Femur (tissue), 1 donor: ENCODE data around the gene CLCN7.

Experiments used
- DNase-seq: peaks from one replicate; pipeline ENCODE4 v3.0.0-alpha.2; 2017

Gene CLCN7

GRCh38 chr16:1502092-1503004, 27.5 kb upstream of the CLCN7 start:
- DNase-seq: no peak

DNA sequence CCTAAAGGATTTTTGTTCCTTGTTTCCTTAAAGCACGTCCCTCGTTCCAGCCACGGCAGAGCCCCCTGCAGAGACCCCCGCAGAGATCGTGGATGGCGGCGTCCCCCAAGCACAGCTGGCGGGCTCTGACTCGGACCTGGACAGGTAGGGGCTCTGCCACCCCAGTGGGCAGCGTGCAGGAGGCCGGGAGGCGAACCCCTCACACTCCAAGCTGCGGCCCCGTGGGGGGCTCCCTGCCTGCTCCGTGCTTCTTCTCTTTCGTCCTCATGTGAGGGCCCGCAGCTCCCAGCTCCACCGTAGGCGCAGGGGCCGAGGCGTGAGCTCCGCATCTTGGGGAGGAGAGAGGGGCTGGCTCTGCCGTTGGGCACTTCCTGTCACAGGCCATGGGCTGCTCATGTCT, 26.8 kb upstream of the CLCN7 start:
- DNase-seq: peak; percentile 10

DNA sequence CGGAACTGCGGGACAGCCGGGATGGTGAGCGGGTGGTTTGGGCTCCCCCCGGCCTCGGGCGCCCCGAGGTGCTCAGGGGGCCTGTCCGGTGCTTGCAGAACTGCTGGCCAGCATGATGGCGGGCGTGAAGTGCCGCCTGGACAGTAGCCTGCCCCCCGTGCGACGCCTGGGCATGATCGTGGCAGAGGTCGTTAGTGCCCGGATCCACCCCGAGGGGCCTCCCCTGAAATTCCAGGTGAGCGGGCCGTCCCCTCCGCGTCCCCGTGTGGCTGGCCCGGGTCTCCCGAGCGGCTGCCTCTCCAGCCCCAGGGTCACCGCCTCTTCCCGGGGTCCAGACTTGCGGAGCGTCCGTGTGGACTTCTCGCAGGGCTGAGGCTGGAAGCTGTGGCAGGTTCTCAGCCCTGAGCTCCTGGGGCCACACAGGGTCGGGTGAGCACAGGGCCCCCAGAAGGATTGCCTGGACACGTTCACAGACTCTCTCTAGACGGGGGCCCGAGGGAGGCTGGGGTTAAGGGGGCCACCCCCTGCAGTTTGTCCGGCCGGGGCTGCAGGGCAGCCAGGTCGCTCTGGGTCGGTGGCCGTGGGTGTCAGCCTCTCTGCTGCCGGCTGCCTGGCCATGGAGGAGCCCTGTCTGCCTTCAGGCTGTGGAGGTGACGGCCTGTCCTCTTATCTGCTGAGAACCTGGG, 25.8 kb upstream of the CLCN7 start:
- no peak for DNase-seq

- DNase-seq: no peak
These were observed 25.1 kb upstream of the CLCN7 start for GRCh38 chr16:1499756-1500464.

DNA sequence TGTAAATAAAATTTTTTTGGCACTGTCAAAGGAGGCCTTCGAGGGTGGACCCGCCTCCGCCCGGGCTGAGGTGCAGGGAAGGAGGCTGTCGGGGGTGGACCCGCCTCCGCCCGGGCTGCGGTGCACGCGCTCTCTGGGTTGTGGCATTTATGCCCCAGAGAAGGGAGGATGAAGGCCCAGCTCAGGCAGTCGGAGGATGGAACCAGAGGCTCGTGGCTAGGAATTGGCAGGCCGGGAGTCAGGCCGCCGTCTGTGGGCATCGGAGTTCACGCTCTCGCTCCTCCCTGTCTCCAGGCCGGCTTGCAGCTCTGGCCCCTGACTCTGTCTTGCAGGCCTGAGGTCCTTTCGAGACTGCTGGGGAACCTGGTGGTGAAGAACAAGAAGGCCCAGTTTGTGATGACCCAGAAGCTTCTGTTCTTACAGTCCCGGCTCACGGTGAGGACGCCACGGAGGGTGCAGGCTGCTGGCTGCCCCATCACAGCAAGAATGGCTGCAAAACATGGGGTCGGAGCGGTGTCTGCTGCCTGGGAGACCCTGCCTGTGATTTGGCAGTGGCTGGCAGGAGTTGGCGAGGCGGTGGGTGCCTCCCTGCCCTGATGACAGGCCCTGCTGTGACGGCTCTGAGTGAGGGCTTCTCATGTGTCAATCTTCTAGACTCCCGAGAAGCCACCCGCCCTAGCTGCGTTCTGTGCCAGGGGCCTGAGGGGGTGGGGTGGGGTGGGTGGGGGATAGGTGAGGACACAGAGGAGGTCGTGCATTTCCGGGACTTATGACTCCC, 24.3 kb upstream of the CLCN7 start:
- DNase-seq: no peak

DNA sequence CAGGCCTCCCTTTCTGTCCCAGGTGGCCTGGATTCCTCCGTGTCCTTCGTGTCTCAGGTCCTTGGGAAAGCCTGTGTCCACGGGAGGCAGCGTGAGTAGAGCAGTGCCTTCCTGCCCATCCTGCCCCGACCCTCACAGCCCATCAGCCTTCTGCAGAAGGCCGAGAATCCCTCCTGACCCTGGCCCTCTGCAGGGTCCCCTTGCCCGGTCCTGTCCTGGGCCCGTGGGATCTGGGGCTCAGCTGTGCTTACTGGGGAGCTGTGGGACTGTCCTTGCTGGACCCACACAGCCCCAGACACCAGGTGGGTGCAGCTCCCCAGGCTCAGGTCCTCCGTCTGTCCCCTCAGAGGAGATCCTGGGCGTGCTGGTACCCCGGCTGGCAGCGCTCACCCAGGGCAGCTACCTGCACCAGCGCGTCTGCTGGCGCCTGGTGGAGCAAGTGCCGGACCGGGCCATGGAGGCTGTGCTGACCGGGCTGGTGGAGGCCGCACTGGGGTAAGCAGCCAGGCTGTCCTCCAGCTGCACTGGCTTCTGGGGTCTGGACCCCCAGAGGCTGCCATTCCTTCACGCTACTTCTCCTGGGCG, 22.3 kb upstream of the CLCN7 start:
- peak; percentile 11 for DNase-seq

- no peak for DNase-seq
These were observed 21.6 kb upstream of the CLCN7 start for GRCh38 chr16:1496464-1496863.

GRCh38 chr16:1495889-1496262, 21.0 kb upstream of the CLCN7 start:
- no peak for DNase-seq

DNA sequence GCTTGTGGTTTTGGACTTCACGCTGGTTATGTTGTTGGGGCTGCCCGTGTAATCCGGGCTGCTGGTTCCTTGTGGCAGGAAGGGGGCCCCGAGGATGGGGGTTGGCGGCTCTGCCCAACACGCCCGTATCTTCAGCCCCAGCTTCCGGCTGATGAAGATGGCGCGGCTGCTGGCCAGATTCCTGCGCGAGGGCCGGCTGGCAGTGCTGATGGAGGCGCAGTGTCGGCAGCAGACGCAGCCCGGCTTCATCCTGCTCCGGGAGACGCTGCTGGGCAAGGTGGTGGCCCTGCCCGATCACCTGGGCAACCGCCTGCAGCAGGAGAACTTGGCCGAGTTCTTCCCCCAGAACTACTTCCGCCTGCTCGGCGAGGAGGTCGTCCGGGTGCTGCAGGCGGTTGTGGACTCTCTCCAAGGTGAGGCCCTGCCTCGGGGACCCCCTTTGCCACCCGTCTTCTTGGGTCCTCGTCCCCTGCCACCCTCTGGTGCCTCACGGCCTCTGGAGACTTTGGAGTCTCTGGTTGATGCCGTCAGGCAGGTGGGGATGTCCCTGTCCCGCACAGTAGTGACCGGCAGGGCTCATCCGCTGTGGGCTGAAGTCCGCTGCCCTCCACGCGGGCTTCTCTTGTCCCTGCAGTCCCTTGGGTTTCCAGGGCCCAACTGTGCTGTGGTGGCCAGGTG, 20.5 kb upstream of the CLCN7 start:
- no peak for DNase-seq

- DNase-seq: peak; percentile 74
These were observed 19.9 kb upstream of the CLCN7 start for GRCh38 chr16:1494711-1495110.

DNA sequence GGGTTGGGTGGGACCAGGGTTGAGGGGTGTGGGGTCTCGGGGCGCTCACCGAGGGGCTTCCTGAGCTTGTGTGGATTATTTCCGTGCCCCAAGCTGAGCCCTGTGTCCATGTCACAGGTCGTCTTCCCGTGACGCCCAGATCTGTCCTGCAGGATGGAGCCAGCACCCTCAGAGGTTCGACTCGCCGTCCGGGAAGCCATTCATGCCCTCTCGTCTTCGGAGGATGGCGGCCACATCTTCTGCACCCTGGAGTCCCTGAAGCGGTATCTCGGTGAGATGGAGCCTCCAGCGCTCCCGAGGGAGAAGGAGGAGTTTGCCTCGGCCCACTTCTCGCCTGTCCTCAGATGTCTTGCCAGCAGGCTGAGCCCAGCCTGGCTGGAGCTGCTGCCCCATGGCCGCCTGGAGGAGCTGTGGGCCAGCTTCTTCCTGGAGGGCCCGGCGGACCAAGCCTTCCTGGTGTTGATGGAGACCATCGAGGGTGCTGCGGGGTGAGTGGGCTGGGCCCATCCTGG, 19.4 kb upstream of the CLCN7 start:
- peak; percentile 54 for DNase-seq

DNA sequence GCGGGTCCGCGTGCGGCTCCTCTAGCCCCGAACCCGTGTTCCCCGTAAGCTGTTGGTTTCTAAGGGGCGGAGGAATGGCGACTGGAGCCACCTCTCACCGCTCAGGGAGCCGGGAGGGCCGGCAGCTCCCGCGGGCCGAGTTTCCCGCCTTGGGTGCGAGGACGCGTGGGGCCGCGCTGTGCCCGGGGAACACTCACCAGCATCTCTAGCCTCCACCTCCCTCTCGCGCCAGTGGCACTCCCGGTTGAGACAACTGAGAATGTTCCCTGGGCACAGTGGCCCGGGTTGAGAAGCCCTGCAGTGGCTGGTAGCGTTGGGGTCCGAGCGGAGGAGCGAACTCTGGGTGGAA, 18.9 kb upstream of the CLCN7 start:
- DNase-seq: no peak

- peak; percentile 91 for DNase-seq
These were observed 18.3 kb upstream of the CLCN7 start, which contains the start of gene TELO2 for GRCh38 chr16:1492923-1493745. Gene TELO2, plus strand, starts transcription at chr16:1493360. Its CDS starts 922 bp downstream, at chr16:1494282.

GRCh38 chr16:1492082-1492922, 17.5 kb upstream of the CLCN7 start:
- DNase-seq: no peak

- no peak for DNase-seq
These were observed 16.5 kb upstream of the CLCN7 start for GRCh38 chr16:1491327-1491726.

GRCh38 chr16:1489077-1489476, 14.2 kb upstream of the CLCN7 start:
- DNase-seq: no peak

GRCh38 chr16:1488619-1489018, 13.8 kb upstream of the CLCN7 start, which contains the start of gene PTX4:
Gene PTX4, minus strand, starts transcription at chr16:1488944. Its CDS starts 35 bp downstream, at chr16:1488909.
- DNase-seq: no peak

DNA sequence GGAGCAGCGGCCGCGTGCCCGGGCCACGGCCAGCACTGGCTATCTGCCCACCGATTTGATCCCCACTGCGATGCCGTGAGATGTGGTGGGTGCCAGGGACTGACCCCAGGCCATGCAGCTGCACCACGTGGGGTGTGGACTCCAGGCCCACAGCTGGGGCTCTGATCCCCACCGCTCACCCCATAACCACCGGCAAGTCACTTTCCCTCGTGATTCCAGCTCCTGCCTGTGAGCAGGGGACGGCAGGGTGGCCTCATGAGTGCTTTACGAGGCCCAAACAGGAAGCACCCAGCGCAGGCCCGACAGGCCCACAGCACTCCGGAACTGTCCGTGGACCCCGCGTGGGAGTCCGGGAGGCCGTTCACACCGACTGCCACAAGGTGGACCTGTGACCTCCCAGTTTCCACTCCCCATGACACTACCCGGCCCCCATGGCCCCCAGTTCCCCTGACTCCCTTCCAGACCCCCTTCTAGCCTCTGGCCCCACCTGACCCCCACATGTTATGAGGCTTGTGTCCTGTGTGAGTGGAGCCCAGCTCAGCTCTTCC, 13.3 kb upstream of the CLCN7 start:
- no peak for DNase-seq

DNA sequence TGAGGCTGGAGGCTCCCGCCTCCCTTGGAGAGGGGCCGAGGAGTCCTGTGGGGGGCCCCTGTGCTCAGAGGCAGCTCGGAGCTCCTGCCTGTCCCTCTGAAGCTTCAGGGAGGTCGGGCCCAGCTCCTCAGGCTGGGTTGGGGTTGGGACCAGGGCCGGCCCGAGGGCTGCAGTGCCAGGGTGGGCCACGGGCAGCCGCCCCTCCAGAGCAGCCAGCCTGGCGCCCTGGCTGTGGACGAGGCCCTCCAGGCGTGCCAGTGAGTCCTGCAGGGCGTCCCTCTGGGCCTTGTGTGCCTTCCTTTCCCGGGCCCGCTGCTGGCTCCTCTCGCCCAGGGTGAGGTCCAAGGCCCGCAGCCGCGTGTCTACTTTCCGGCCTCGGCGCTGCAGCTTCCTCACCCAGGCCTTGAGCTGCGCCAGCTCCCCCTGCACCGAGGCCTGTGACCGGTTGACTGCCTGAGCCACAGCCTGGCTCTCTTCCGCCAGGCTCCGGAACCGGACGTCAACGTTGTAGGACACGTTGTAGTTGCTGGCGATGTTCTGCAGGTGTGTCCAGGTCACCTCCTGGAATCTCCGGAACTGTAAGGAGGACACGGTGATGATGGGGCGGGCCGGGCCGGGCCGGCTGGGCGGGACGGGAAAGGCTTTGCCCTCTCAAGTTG, 12.7 kb upstream of the CLCN7 start:
- DNase-seq: no peak
